Suppressor macrophage treated with lipopolysaccharide for 4 hours (primary cell): ENCODE results near the gene SRGAP1.

ENCODE experiments used
- DNase-seq: peaks from one replicate; pipeline ENCODE4 v3.0.0-alpha.2; 2020

SRGAP1 gene

GRCh38 chr12:63912651-63913050 is 68.2 kb downstream of the SRGAP1 start:
- no peak for DNase-seq

DNA sequence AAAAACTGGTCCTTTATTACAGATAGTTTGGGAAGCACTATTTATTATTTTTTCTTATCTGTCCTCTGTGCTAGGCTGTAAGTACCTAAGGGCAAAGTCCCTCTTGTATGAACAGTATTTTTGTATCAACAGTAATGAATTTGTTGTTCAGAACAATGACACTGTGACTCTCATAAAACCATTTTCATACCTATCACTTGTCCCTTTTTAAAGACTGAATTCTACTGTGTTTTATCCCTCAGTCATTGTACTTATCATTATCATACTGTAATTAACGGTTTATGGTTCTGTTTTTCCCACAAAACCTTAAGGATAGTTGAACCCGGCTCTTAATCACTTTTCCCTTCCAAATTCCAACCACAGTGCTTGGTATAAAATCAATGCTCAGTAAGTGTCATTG is 69.4 kb downstream of the SRGAP1 start:
- DNase-seq = no peak

GRCh38 chr12:63915105-63915800 is 70.8 kb downstream of the SRGAP1 start:
- no peak for DNase-seq

- peak; percentile 55 for DNase-seq
Measured at GRCh38 chr12:63916561-63917476, 72.3 kb downstream of the SRGAP1 start.

GRCh38 chr12:63917477-63917862 is 73.0 kb downstream of the SRGAP1 start:
- DNase-seq = no peak

- DNase-seq = peak; percentile 97
Measured at GRCh38 chr12:63917864-63918799, 73.6 kb downstream of the SRGAP1 start.

GRCh38 chr12:63918800-63919300 is 74.3 kb downstream of the SRGAP1 start:
- peak; percentile 50 for DNase-seq

- DNase-seq = no peak
Measured at GRCh38 chr12:63919756-63920155, 75.3 kb downstream of the SRGAP1 start.

GRCh38 chr12:63921157-63921556 is 76.7 kb downstream of the SRGAP1 start:
- DNase-seq = no peak

DNA sequence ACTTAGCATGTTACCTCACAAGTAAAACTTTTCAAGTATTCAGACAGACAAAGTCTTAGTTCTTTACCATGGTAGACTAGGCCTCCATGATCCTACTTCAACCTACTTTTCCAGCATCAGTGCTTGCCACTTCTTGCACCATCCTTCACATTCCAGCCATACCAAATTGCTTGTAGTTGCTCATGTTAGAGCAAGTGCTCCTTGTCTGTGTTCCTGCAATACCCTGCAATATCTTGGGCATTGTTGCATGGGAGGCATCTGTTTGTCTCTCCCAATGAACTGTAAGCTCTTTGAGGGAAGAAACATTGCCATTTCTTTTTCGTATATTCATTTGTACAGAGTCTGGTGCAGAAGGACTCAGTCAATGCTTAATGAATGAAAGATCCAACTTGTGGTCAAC is 78.0 kb downstream of the SRGAP1 start:
- no peak for DNase-seq

- no peak for DNase-seq
Measured at GRCh38 chr12:63924781-63925180, 80.3 kb downstream of the SRGAP1 start.

DNA sequence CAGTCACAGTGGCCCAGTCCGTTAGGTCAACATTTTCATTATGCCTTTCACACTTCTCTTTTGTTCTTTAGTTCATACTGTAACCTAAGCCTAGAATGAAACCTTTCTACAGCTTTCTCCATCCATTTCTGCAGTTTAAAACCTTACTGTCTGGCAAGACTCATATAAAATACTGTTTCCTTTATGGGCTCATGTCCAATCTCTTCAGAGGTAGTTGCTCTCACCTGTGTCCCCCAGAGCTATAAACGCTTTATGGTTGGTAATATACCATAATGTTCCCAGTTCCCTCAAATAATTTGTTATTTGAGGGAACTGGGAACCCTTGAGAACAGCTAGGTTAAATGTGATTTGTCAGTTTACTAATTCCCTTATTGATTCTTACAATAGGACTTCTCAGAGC is 83.0 kb downstream of the SRGAP1 start:
- DNase-seq = no peak

GRCh38 chr12:63928305-63928704 is 83.8 kb downstream of the SRGAP1 start:
- DNase-seq = no peak

DNA sequence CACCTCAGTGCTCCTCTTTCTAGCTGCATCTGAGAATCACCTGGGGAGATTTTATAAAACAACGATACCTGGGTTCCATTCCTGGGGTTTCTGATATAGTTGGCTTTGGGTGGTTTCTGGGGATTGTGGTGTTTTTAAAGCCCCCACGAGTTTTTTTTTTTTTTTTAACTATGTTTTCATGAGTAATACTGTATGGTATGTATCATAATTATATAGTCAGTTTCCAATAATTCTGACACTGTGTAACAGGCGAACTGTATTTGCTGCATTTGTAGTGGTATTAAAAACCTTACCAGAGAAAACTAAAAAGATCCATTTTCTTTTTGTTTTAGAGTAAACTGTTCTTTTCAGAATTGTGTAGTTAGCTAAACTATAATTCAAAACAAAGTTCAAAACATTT is 84.9 kb downstream of the SRGAP1 start:
- no peak for DNase-seq

DNA sequence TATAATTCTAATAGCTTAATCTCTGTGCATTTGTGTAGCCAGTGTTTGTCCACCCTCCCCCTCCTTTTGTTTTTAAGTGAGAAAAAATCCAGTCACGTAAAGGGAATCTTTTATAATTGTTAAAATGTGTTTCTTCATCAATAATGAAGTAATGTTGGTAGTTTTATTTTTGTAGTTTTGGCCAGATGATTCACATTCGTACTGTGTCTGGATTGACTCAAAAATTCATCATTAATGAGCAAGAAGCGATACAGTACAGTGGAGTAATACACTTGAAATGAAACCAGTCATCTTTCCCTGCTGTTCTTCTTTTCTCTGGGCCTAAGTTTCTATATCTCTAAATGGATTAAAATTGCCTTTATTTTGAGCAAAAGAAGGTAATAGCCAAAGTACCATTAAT is 86.5 kb downstream of the SRGAP1 start:
- DNase-seq = peak; percentile 71

DNA sequence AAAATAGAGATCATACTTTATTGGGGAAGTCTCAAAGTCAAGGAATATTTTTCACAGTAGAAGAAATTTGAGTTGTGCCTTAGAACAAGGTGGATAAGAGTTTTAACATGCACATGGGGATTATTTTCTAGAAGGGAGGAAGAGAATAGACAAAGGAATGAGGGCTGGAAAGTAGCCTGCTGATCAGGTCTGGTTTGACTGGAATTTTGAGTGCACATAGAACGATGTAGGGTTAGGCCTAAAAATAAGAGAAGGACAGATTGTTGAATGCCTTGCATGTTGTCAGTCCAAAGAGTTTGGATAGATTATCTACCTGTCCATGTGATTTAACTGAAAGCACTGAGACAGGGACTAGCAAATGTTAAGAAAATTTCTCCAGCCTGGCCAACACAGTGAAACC is 87.2 kb downstream of the SRGAP1 start:
- no peak for DNase-seq

DNA sequence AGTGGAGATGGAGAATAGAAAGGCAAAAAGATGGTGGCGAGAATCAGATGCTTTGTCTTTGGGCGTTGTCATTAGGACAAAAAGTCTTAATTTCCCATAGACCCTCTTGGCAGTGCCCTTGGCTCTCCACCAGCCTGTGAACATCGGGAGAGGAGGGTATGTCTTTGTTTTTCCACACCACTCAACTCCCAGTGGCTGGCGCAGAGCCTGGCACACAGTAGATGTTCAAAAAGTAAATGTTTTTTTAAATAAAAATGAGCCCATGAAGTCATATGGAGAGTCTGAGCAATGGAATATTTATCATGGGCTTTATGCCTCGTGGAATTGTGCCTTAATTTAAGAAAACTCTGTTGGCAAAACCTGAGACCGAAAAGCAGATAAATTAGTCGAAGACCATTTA is 90.4 kb downstream of the SRGAP1 start:
- no peak for DNase-seq

GRCh38 chr12:63935361-63935760 is 90.9 kb downstream of the SRGAP1 start:
- no peak for DNase-seq

GRCh38 chr12:63937378-63938316 is 93.1 kb downstream of the SRGAP1 start:
- DNase-seq = no peak

GRCh38 chr12:63940310-63941005 is 96.0 kb downstream of the SRGAP1 start:
- peak; percentile 16 for DNase-seq

GRCh38 chr12:63941166-63941800 is 96.8 kb downstream of the SRGAP1 start:
- DNase-seq = no peak
